Hepatocyte (in vitro differentiated cells): Measurements from ENCODE around the gene TMCO5A.

Source experiments
- CTCF ChIP-seq: fragments of 200-600 bp; sonication (generic); IDR thresholded peaks from 2 replicates; pipeline ENCODE4 v1.5.1; 2016; ENCODE audit warnings: antibody characterized with exemption, mild to moderate bottlenecking; ENCODE audit not compliant: poor library complexity
- EZH2 ChIP-seq: fragments of 200-600 bp; sonication (generic); IDR thresholded peaks from 2 replicates; pipeline ENCODE4 v1.6.1; 2016; ENCODE audit warnings: antibody characterized with exemption, mild to moderate bottlenecking, borderline replicate concordance
- EZH2phosphoT487 ChIP-seq: fragments of 200-600 bp; sonication (generic); IDR thresholded peaks from one replicate; pipeline ENCODE4 v1.6.1; 2018; ENCODE audit warnings: antibody characterized with exemption, mild to moderate bottlenecking, low read depth, moderate library complexity; ENCODE audit not compliant: unreplicated experiment, severe bottlenecking

GRCh38 chr15:37978231-37978630, 43.8 kb downstream of the TMCO5A start:
- TF ChIP-seq CTCF = no peak
- no peak for TF ChIP-seq EZH2phosphoT487
- TF ChIP-seq EZH2 = no peak
